ENCODE results near the gene PDE9A. TPM values are rescaled to one million over a fixed set of nuclear protein-coding genes. Genes with fewer than 3 reads are reported as not detected.

PDE9A gene
- polyA plus RNA-seq, 1 experiment = 0.09 TPM

DNA sequence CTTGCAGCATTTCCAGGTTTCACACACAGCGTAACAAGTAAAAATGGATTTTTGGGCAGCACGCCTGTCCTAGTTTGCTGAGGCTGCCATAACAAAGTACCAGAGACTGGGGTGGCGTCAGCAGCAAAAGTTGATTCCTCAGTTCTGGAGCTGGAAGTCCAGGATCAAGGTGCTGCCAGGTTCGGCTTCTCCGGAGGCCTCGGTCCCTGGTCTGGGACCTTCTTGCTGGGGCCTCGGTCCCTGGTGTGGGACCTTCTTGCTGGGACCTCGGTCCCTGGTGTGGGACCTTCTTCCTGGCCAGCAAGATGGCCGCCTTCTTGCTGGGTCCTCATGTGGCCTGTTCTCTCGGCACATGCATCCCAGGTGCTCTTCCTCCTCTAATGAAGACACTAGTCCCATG, 104.0 kb downstream of the PDE9A start:
- POLR2A ChIA-PET = no interaction called here

DNA sequence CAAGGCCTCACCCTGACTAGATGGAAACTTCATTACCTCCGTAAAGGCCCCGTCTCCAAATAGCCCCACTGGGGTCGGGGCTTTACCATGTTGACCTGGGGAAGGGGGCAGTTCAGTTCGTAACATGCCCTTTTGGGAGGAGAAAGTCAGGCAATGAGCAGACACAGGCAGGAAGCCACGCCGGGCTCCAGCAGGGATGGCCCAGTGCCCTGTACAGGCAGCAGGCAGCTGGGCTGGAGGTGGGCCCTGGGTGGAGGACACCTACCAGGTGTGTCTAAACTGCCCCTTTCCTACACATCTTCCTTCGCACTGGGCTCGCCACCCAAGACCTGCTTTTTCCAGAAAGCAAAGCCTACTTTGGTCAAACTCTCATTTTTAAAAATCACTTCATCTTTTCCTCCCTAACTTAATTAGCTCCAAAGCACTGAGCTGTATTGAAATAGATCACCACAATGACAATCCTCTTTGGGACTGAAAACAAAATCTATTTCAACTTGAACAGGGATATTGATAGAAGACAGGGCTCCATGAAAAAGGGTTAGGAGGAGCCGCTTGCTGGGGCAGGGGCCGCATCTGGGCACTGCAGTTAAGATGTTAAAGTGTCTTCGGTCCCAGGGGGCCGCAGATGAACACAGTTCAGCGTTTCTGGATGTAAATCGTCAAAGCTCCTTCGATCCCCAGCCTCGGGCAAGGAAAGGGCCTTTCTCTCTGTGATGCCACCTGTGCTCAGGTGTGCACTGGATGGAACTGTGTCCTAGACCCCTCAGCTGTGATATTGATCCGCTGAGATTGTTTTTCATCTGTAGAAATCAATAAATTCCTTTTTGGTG, 104.6 kb downstream of the PDE9A start:
- TF ChIP-seq, protein P1, sequence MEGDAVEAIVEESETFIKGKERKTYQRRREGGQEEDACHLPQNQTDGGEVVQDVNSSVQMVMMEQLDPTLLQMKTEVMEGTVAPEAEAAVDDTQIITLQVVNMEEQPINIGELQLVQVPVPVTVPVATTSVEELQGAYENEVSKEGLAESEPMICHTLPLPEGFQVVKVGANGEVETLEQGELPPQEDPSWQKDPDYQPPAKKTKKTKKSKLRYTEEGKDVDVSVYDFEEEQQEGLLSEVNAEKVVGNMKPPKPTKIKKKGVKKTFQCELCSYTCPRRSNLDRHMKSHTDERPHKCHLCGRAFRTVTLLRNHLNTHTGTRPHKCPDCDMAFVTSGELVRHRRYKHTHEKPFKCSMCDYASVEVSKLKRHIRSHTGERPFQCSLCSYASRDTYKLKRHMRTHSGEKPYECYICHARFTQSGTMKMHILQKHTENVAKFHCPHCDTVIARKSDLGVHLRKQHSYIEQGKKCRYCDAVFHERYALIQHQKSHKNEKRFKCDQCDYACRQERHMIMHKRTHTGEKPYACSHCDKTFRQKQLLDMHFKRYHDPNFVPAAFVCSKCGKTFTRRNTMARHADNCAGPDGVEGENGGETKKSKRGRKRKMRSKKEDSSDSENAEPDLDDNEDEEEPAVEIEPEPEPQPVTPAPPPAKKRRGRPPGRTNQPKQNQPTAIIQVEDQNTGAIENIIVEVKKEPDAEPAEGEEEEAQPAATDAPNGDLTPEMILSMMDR (IDR thresholded peaks at IDR 0.05; ENCODE audit: insufficient read depth, low read depth, low read length) = no peak
- Histone ChIP-seq H3K27me3 (ENCODE audit: control insufficient read depth, insufficient read depth, low read length) (no peaks in the 10 kb centered on the region), H3K36me3 (ENCODE audit: control insufficient read depth, insufficient read depth, low read length) (no peaks in the 10 kb centered on the region), H3K4me3 (ENCODE audit: low read depth, low read length) (no peak overlapping the region)
- POLR2A ChIA-PET = no interaction called here
- DNase-seq (ENCODE audit: low read depth) = no peak
- CTCF ChIA-PET = no interaction called here

More for the DNA sequence above, 104.0 kb downstream of the PDE9A start:
- no peaks in the 10 kb centered on the region for H3K27me3 ChIP-seq (ENCODE audit: control insufficient read depth, insufficient read depth, low read length)
- no peaks in the 10 kb centered on the region for H3K36me3 ChIP-seq (ENCODE audit: control insufficient read depth, insufficient read depth, low read length)
- H3K4me3 ChIP-seq (ENCODE audit: low read depth, low read length) = no peak overlapping the region
- TF ChIP-seq, protein P1 (IDR thresholded peaks at IDR 0.05; ENCODE audit: insufficient read depth, low read depth, low read length) = no peak
- no peak for DNase-seq (ENCODE audit: low read depth)
- CTCF ChIA-PET = interaction anchor here (0.6 kb wide), 1 partner anchor 224 kb away, joined by 3 read pairs; no protein-coding TSS in a partner anchor

DNA sequence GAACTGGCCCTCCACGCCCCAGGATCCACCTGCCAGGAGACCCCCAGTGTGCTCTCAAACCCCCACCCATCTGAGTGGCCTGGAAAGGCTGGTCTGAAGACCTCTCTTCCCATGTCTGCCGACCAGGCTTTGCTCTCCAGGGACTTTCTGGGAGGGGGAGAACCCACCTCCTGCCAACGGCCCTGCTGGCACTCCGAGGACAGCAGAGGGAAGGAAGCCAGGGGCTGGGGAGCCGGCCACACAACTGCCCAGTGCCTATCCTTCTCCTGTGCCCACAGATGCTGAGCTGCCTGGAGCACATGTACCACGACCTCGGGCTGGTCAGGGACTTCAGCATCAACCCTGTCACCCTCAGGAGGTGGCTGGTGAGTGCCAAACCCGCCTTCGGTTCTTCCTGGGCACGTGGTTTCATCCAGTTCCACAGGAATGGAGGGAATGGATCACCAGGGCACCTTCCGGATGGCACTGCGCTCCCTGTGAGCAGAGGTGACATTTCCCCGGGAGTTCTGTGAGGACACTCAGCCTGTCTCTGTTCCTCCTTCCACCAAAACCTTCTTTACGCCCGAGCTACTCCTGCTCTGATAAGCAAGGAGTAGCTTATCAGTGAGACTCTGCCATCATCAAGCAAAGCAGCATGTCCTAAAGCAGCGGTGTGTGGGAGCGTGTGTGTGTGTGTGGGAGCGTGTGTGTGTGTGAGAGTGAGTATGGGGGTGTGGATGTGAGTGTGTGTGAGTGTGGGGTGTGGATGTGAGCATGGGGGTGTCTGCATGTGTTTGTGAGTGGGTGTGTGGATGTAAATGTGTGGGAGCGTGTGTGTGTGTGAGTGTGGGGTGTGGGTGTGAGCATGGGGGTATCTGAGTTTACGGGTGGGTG, 105.5 kb downstream of the PDE9A start:
- TF ChIP-seq, protein P1 (IDR thresholded peaks at IDR 0.05; ENCODE audit: insufficient read depth, low read depth, low read length) = no peak
- H3K4me3 ChIP-seq (ENCODE audit: low read depth, low read length) = no peak overlapping the region
- no peak for DNase-seq (ENCODE audit: low read depth)
- no peaks in the 10 kb centered on the region for H3K36me3 ChIP-seq (ENCODE audit: control insufficient read depth, insufficient read depth, low read length)
- ChIA-PET POLR2A (no interaction called here), CTCF (no interaction called here)
- no peaks in the 10 kb centered on the region for H3K27me3 ChIP-seq (ENCODE audit: control insufficient read depth, insufficient read depth, low read length)

DNA sequence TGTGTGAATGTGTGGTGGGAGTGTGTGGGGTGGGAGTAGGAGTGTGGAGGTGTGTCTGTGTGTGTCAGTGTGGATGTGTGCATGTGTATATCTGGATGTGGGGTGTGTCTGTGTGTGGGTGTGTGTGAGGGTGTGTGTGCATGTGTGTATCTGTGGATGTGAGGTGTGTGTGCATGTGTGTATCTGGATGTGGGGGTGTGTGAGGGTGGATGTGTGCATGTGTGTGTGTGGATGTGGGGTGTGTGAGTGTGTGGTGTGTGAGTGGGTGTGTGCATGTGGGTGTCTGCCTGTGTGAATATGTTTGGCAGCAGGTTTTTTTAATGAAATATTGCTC, 106.1 kb downstream of the PDE9A start:
- TF ChIP-seq, protein P1 (IDR thresholded peaks at IDR 0.05; ENCODE audit: insufficient read depth, low read depth, low read length) = no peak
- H3K27me3 ChIP-seq (ENCODE audit: control insufficient read depth, insufficient read depth, low read length) = no peaks in the 10 kb centered on the region

DNA sequence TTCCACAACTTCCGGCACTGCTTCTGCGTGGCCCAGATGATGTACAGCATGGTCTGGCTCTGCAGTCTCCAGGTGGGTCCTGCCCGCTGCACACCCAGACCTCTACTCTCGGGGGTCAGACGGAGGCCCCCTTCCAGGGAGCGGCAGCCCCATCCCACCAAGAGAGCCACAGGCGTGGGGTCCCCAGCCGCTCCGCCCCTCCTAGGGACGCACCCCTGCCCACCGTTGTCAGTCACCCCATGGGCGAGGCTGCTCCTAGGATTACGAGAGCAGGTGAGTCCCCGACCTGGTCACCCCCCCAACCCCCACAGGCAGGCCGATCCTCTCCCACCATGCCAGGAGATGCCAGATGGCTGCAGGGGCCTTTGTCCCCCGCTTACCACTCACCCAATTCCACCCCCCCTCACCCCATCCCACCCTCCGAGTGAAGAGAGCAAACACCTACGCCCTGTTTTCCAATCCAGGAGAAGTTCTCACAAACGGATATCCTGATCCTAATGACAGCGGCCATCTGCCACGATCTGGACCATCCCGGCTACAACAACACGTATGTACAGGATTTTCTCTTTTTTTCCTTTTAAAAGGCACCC, 107.0 kb downstream of the PDE9A start:
- ChIA-PET POLR2A (no interaction called here), CTCF (no interaction called here)
- DNase-seq (ENCODE audit: low read depth) = no peak
- H3K36me3 ChIP-seq (ENCODE audit: control insufficient read depth, insufficient read depth, low read length) = no peaks in the 10 kb centered on the region
- TF ChIP-seq, protein P1 (IDR thresholded peaks at IDR 0.05; ENCODE audit: insufficient read depth, low read depth, low read length) = no peak
- H3K27me3 ChIP-seq (ENCODE audit: control insufficient read depth, insufficient read depth, low read length) = no peaks in the 10 kb centered on the region; the same call in 1 of the 2 replicates
- H3K4me3 ChIP-seq (ENCODE audit: low read depth, low read length) = no peak overlapping the region

More for the DNA sequence above, 106.1 kb downstream of the PDE9A start:
- ChIA-PET POLR2A (no interaction called here), CTCF (no interaction called here)
- no peak for DNase-seq (ENCODE audit: low read depth)
- H3K36me3 ChIP-seq (ENCODE audit: control insufficient read depth, insufficient read depth, low read length) = no peaks in the 10 kb centered on the region
- H3K4me3 ChIP-seq (ENCODE audit: low read depth, low read length) = no peak overlapping the region
